WTC11 (cell line): Measurements from ENCODE around the gene IL4I1.

Source experiments
- ARID4B ChIP-seq: sonication (generic); formaldehyde crosslinking; IDR thresholded peaks from 2 replicates; pipeline ENCODE4 v1.8.0; 2023; ENCODE audit warnings: missing genetic modification reagents, mild to moderate bottlenecking, borderline replicate concordance
- CTCF ChIP-seq: fragments of 200-600 bp; IDR thresholded peaks from 2 replicates; pipeline ENCODE4 v1.8.0; 2022; ENCODE audit warnings: antibody characterized with exemption
- E2F1 ChIP-seq: sonication (generic); formaldehyde crosslinking; IDR thresholded peaks from 2 replicates; pipeline ENCODE4 v1.8.0; 2022; ENCODE audit warnings: mild to moderate bottlenecking, missing genetic modification reagents
- TEAD4 ChIP-seq: sonication (generic); formaldehyde crosslinking; IDR thresholded peaks from 2 replicates; pipeline ENCODE4 v1.8.0; 2022; ENCODE audit warnings: mild to moderate bottlenecking, missing genetic modification reagents
- USF2 ChIP-seq: sonication (generic); formaldehyde crosslinking; IDR thresholded peaks from 2 replicates; pipeline ENCODE4 v1.8.1; 2023; ENCODE audit warnings: mild to moderate bottlenecking, missing genetic modification reagents, moderate library complexity
- ZBTB43 ChIP-seq: sonication (generic); formaldehyde crosslinking; IDR thresholded peaks from 2 replicates; pipeline ENCODE4 v1.8.1; 2023; ENCODE audit warnings: mild to moderate bottlenecking, missing genetic modification reagents
- ZNF138 ChIP-seq: sonication (generic); formaldehyde crosslinking; conservative IDR thresholded peaks from 2 replicates; pipeline ENCODE4 v1.8.1; 2022; ENCODE audit warnings: mild to moderate bottlenecking, moderate library complexity, missing genetic modification reagents

GRCh38 chr19:49938662-49939061 is 42.0 kb upstream of the IL4I1 start:
- TF ChIP-seq E2F1 (CRISPR knock-in tag) (no peak), ZBTB43 (CRISPR knock-in tag) (no peak), USF2 (CRISPR knock-in tag) (no peak), ARID4B (CRISPR knock-in tag) (no peak), TEAD4 (no peak), CTCF (no peak), ZNF138 (no peak)
